GM15510 (cell line): ENCODE data around the gene KRT82.

Experiments
- POLR2A ChIP-seq: IDR thresholded peaks from 3 replicates; pipeline ENCODE4 v1.6.1; 2011; ENCODE audit warnings: borderline replicate concordance; ENCODE audit not compliant: insufficient read length; ENCODE audit errors: extremely low read depth

The KRT82 gene

GRCh38 chr12:52401526-52401925 is 4.6 kb downstream of the KRT82 start:
- TF ChIP-seq POLR2A: no peak

GRCh38 chr12:52400906-52401305 is 5.2 kb downstream of the KRT82 start:
- TF ChIP-seq POLR2A: no peak

GRCh38 chr12:52399756-52400155 is 6.4 kb downstream of the KRT82 start:
- TF ChIP-seq POLR2A: no peak

- no peak for TF ChIP-seq POLR2A
Measured at GRCh38 chr12:52398176-52398575, 8.0 kb downstream of the KRT82 start.

- no peak for TF ChIP-seq POLR2A
Measured at GRCh38 chr12:52396656-52397055, 9.5 kb downstream of the KRT82 start.

- TF ChIP-seq POLR2A: no peak
Measured at GRCh38 chr12:52395761-52396434, 10.2 kb downstream of the KRT82 start.

GRCh38 chr12:52394836-52395405 is 11.2 kb downstream of the KRT82 start:
- TF ChIP-seq POLR2A: no peak

GRCh38 chr12:52392465-52393007 is 13.6 kb downstream of the KRT82 start:
- no peak for TF ChIP-seq POLR2A

GRCh38 chr12:52391618-52392002 is 14.5 kb downstream of the KRT82 start:
- no peak for TF ChIP-seq POLR2A

- no peak for TF ChIP-seq POLR2A
Measured at GRCh38 chr12:52390739-52391617, 15.2 kb downstream of the KRT82 start.

- no peak for TF ChIP-seq POLR2A
Measured at GRCh38 chr12:52389313-52390207, 16.6 kb downstream of the KRT82 start.

- no peak for TF ChIP-seq POLR2A
Measured at GRCh38 chr12:52387859-52388258, 18.3 kb downstream of the KRT82 start.

- no peak for TF ChIP-seq POLR2A
Measured at GRCh38 chr12:52385226-52385702, 20.9 kb downstream of the KRT82 start, which contains the start of gene KRT84. Gene KRT84, minus strand, starts transcription at chr12:52385652. Its CDS starts 67 bp downstream, at chr12:52385585.

GRCh38 chr12:52383331-52383730 is 22.8 kb downstream of the KRT82 start:
- no peak for TF ChIP-seq POLR2A
